NCI-H2227 treated with DMSO at 0.1 percent for 48 hours (cell line): ENCODE measurements around the gene PHF1.

Experiments used
- DNase-seq: peaks from one replicate; lab custom pipeline; 2025; lab: John Stamatoyannopoulos, UW

PHF1 gene

GRCh38 chr6:33417903-33418689 is 7.3 kb downstream of the PHF1 start, which contains the start of gene CUTA:
CUTA (minus strand) TSS chr6:33418107; CDS start chr6:33418000, 107 bp downstream.
- peak; percentile 98 for DNase-seq

- DNase-seq: no peak
These were observed 8.0 kb downstream of the PHF1 start for GRCh38 chr6:33418690-33419291.

GRCh38 chr6:33419580-33420490 is 9.0 kb downstream of the PHF1 start, which contains the start of gene SYNGAP1:
SYNGAP1 (plus strand) TSS chr6:33420065; CDS start chr6:33420265, 200 bp downstream.
- DNase-seq: peak; percentile 53

GRCh38 chr6:33420491-33421343 is 9.9 kb downstream of the PHF1 start:
- DNase-seq: peak; percentile 64

GRCh38 chr6:33421344-33421643 is 10.5 kb downstream of the PHF1 start:
- DNase-seq: no peak

- no peak for DNase-seq
These were observed 13.0 kb downstream of the PHF1 start for GRCh38 chr6:33423777-33424176.

- no peak for DNase-seq
These were observed 14.2 kb downstream of the PHF1 start for GRCh38 chr6:33424855-33425667.

GRCh38 chr6:33425668-33426577 is 15.1 kb downstream of the PHF1 start:
- peak; percentile 77 for DNase-seq

- no peak for DNase-seq
These were observed 16.0 kb downstream of the PHF1 start for GRCh38 chr6:33426590-33427511.

- no peak for DNase-seq
These were observed 16.9 kb downstream of the PHF1 start for GRCh38 chr6:33427585-33428223.

- DNase-seq: no peak
These were observed 17.6 kb downstream of the PHF1 start for GRCh38 chr6:33428224-33428965.

GRCh38 chr6:33428966-33429749 is 18.3 kb downstream of the PHF1 start:
- no peak for DNase-seq

GRCh38 chr6:33429750-33430052 is 18.9 kb downstream of the PHF1 start:
- DNase-seq: no peak

- DNase-seq: no peak
These were observed 19.5 kb downstream of the PHF1 start for GRCh38 chr6:33430334-33430733.

- DNase-seq: peak; percentile 85
These were observed 20.4 kb downstream of the PHF1 start for GRCh38 chr6:33430991-33431879.
